H4 (cell line): ENCODE data around the gene SFPQ. TPM values are rescaled to one million over a fixed set of nuclear protein-coding genes. Genes with fewer than 3 reads are reported as not detected.
"Not testable (repeated sequence)": the region's sequence is repeated elsewhere in the genome, so short reads cannot be mapped to it uniquely, and the experiment has no call there.

ENCODE experiments used
- DNase-seq: peaks from one replicate; pipeline ENCODE4 v3.0.0-alpha.2; 2015; ENCODE audit warnings: low spot score
- total RNA-seq: library from RNA; depleted of rRNA; stranded (reverse); fragments of >200 nt; shearing (Covaris generic); gene quantifications from 2 replicates; pipeline ENCODE4 v1.2.3, GENCODE V29; 2014

The SFPQ gene
- total RNA-seq, 1 experiment from 2014 or later: 134 TPM

- no peak for DNase-seq
These were observed 5.1 kb downstream of the SFPQ start for GRCh38 chr1:35187816-35188342.

DNA sequence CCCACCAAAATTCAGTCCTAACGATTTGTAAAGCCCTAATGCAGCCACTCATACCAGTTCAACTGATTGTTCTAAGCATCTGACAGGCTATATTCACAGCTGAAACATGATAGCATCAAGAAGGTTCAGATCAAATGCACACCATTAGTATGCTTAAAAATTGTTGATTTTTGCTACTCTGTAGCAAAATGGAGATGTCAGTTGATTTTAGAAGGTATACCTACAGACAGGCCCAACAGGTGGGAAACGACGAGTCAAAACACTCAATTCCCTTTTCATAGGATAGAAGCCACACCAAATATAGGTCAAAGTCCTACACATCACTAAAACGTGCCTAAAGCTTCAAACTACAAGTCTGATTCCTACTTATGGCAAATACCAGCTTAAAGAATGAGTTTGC, 6.7 kb downstream of the SFPQ start:
- DNase-seq: no peak

DNA sequence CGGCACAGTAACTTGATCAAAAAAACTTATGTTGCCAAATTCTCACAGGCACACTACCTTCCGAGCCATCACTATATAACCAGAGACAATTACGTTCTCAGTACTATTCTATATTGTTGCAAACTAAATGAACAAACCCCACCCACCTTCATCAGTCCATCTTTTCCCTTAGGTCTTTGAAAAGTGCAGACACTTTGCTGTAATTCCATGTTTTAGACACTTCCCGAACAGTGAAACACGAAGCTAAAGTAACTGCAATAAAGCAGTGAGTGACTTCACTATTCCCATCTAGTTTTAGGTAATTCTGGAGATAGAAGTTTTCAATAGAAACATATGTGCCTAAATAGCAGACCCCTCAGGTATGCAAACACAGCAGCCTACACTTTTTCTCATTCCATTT, 7.7 kb downstream of the SFPQ start:
- no peak for DNase-seq

DNA sequence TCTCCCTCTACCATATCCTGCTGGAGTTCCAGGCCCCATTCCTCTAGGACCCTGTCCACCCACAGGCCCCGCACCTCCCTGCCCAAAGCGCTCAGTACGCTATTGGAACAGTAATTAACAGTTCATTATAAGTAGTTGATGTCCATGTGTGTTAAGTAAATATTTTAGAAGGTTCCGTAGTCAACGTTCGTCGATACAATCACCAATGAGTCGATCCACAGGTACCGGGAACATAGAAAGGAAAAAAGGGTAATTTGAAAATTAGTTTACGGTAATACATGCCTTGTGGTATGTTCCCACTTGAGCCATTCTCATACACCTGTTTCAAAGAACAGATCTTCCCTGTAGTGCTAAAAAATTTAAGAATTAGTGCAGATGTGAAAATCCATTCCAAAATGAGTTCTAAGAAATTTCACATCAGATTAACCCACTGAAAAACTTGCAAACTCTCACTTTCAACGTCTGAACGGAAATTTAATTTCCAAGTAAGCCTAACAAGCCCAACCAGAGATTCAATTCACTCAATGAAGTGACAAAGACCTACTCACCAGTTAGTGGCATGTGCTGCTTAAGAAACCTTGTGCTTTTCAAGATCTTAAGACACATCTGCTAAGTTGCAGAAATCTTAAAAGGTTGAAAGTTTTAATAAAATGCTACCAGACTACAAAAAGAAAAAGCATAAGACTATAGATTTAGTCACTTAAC, 8.3 kb downstream of the SFPQ start:
- DNase-seq: no peak

DNA sequence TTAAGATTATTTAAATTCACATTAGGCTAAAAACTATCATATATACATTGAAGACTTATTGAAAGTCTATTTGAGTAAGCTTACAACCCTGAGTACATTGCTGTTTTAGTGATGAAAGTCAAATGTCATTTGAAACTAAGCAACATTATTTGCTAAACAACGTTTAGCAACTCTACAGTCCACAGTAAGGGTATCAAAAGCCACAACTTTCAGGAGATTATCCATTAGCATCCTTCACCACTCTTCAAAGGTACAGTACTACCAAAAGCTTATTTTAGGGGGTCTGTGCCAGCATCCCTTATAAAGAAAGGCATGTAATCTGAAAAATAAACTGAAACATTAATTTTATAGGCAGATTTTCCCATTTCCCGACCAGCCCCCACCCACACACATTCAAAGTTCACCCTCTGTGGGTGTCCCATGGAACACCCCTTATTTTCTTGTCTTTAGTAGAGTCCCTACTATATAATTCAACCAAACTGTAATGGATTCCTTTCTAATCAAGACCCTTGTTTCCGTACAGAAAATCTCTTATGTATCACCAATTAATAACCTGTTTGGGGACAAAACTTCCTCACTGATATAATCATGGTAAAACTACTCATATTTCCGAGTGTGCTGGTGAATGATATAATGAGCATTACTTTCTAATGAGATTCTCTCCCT, 11.0 kb downstream of the SFPQ start:
- no peak for DNase-seq

DNA sequence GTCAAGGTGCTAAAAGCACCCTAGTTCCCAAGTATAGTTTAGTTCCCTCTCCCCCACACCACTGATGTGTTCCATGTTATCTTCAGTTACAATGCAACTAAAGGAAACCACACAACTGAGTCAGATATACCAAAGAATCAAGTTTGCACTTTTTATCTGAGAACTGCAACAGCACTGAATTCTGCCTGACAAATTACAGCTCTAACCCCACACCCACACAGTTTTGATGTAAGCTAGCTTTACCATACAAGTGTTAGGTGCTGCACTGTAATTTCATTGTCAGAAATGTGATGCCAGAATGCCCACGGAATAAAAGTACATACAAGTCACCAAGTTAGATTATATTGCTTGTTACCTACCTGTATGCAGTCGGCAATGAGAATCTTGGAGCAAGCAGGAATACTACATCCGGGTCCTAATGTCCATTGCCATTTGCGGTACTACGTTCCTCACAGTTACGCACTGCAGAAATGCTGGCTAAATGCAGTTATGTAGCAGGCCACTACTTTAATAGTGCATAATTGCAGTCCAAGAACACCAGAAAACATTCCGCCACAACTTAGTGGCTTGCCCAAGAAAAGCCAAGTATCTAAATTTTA, 12.1 kb downstream of the SFPQ start:
- no peak for DNase-seq

DNA sequence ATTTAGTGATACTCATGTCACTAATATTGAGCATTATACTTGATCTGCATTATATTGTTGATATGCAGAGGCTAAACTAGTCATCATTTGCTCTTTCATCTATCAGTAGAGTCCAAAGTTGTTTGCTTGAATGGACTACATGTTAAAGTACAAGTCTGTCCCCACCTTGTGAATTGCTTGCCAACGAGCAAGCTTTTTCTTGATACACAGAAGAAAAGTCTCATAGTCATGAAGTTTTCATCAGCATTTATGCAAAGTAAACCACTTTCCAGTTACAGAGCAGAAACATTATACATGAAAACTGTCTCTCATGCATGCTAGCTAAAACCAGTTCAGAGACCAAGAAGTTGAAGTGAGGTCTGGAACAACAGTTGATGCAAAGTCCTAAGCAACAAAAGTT, 13.0 kb downstream of the SFPQ start:
- no peak for DNase-seq

DNA sequence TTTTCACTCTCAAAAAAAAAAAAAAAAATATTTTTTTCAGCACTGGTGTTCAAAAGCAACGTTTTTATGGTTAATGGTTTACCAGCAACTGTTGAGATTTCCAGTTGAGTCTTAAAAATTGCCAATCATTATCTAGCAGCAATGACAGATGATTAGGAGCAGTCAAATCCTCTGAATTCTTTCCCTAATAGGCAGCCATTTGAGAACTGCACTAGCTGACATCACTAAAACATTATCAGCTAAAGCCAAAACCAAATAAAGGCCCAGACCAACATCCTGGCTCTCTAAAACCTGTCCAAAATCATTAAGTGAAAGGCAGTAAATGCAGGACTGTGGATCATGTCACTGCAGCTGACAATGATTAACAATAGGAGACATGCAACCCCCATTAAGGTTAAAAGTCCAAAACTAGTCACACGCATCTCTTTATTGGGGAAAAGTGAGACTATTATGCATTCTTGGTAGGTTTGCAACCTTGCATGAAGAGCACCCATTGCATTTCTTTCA, 14.0 kb downstream of the SFPQ start:
- no peak for DNase-seq

DNA sequence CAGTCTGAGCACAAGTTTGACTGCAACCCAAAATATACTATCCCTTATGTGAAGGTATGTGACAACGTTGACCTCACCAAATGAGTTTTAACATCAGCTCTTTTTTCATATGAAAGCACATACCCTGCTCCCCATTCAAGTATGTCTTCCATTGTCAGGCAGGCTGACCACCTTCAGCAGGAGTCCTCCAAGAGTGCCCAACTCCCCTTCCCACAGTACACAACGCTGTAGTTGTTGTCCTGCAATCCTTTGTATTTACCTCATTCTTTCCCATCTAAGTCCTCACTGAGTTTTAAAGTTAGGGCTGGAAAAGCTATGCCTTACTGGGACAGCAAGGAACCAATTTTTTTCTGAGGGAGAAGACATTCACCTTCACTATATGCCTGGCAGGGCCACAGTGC, 14.7 kb downstream of the SFPQ start:
- DNase-seq: no peak

DNA sequence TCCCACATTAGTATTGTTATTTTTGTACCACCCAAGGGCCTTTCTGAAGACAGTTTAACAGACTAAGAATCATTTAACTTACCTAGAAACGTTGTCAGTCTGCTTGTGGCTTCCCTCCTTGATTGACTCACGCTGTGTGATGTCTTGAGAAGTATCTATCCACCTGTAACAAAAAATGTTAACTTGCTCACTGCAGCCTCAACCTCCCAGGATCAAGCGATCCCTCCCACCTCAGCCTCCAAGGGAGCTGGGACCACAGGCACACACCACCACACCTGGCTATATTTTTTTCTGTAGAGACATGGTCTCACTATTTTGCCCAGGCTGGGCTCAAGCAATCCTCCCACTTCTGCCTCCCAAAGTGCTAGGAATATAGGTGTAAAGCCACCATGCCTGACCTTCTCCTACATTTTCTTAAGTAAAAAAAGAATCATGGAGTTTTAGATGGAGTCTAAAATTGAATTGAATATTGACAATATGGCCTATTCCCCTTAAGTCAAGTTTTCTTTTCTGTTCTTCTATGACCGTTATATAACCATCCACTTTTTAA, 15.6 kb downstream of the SFPQ start:
- no peak for DNase-seq

DNA sequence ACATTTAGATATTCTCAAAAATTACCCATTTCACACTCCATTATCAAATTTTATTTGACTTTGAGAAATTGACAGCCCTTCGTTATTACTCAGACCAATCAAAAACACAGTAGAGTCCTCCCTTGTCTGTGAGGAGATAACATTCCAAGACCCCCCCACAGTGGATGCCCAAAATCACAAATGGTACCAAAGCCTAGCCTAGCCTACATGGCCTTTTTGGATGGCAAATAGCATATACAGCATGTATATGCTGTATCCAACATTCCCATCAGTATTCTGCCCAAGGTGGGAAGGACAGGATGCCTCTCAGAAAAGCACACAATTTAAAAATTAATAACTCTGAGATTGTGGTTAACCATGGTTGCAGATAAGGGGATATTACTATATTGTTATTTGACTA, 17.3 kb downstream of the SFPQ start:
- DNase-seq: no peak

DNA sequence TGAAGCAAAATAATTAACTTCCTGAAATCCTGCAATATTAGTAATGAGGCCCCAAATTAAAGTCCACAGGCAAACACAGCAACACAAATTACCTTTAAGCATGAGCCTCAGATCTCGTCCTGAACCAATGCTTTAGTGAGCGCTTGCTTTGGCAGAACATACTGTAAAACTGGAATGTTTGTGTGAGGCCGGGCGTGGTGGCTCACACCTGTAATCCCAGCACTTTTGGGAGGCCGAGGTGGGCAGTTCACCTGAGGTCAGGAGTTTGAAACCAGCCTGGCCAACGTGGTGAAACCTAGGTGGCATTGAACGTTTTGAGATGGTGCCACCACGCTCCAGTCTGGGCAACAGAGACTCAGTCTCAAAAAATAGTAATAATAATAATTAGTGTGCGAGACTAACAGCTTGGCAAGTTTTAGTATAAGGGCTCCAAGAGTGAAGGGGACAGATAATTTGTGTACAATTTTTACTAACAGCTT, 17.8 kb downstream of the SFPQ start:
- DNase-seq: no peak

DNA sequence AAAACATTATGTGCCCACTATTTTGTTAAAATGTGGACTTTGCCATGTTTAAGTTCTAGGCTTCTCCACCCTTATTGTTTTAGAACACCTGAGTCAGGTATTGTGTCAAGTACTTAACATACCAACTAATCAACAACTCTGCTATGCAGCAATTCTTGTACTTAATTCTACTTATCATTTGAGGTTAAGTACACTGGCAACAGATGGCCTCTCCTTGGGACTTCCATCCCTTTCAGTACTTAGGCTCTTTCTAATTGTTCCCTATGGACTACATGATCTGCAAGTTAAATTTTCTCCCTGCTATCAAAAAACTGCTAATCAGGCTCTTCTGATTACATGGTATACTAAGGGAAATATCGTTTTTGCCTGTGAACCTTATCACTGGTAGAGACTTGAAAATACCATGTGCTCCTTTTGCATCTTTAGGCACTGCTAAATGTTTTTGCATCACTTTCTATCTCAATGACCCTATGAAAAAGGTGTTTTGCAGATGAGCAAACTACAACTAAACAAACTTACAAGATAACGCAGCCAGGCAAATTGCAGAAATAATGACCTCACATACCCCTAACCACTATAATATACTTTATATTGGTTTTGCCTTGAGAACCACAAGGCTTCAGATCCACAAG, 18.9 kb downstream of the SFPQ start:
- DNase-seq: no peak

GRCh38 chr1:35173491-35173890, 19.5 kb downstream of the SFPQ start:
- no peak for DNase-seq

- no peak for DNase-seq
These were observed 20.9 kb downstream of the SFPQ start for GRCh38 chr1:35172022-35172421.

GRCh38 chr1:35171579-35171978, 21.4 kb downstream of the SFPQ start:
- no peak for DNase-seq

DNA sequence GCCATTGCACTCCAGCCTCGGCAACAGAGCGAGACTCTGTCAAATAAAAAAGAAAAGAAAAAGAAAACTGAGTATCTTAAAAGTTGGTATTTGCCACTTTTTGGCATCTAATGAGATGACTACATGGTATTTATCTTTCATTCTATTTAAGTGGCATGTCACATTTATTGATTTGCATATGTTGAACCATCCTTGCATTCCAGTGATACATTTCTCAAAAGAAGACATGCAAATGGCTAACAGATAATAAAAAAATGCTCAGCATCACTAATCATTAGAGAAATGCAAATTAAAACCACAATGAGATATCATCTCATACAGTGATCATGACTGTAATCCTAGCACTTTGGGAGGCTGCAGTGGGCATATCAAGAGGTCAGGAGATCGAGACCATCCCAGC, 28.1 kb downstream of the SFPQ start:
- DNase-seq: no peak

GRCh38 chr1:35151220-35151619, 41.7 kb downstream of the SFPQ start:
- no peak for DNase-seq

DNA sequence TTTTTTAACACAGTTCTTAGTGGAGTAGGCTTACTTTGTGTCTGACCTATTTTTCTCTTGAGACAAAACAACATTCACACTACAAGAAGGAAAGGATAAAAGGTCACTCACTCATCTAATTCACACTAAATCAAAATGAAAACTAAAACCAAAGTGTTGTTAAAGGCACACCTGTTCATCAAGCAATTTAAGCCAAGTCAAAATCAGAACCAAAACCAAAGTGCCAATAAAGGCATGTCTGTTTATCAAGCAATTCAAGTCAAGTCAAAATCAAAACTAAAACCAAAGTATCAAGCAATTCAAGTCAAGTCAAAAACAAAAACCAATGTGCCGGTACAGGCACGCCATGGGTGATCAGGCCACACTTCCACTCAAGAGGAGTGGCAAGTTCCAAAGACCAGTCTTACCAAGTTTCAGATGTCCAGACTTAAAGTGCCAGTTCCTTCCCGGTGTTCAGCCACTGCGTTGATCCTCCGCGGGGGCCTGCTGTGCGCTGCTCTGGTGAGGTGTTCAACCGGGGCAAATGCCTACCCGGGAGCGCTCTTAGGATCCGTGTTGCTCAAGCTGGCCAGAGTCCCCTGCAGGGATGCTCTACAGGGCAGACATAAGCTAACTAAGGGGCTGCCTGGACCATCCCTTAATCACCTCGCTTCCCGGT, 46.9 kb downstream of the SFPQ start:
- not testable (repeated sequence) for DNase-seq

DNA sequence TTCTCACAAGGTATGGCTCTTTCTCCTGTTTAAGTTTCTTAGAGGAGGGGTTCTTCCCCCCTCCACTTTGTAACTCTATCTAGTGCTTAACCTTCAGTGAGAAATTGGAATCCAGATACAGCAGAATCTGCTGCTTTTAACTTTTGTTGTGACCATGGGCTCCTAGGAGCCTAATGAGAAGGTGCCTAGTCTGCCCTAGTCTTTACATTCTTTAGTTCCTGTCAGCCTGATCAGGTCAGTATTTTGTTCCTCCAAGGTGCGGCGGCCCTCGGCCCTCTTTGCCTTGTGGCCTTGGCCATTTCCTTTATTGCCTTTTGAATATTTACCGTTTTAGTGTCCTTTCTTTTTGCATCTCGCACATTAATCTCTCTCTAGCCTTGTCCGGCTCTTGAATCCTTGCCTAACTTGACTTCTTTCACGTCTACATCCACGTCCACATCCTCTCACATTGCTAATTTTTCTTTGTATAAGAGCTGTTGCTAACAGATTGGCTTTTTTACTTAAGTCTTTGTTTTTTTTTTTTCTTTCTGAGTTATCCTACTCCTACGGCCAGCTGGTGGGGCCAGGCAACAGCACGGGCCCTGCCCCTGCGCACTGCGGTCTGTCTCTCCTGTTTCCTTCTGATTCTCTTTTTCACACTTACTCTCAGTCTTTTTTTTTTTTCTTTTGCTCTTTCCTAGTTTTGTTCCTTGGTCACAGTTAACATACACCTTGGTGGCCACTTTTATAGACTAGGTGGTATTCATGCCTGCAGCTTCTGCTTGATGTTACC, 49.0 kb downstream of the SFPQ start:
- DNase-seq: no peak

GRCh38 chr1:35142728-35143127, 50.2 kb downstream of the SFPQ start:
- DNase-seq: not testable (repeated sequence)
